IMR-90 (cell line): Measurements from ENCODE around the gene MAGI2. TPM values are rescaled to one million over a fixed set of nuclear protein-coding genes. Genes with fewer than 3 reads are reported as not detected.

Experiments
- ATAC-seq: fragments of 200-7000 bp; cut with Tn5 transposase; 2 replicates; pipeline ENCODE4 v1.9.1; 2020; ENCODE audit warnings: low read depth, mild to moderate bottlenecking, moderate library complexity
- Bru-seq: library from RNA; stranded (reverse); fragments of 400-500 nt; gene quantifications from one replicate; lab custom pipeline; 2021; lab: Mats Ljungman, UMichigan
- BruChase-seq, 2 experiments: library from RNA; stranded (reverse); fragments of 400-500 nt; gene quantifications; one replicate each; lab custom pipeline; 2021; lab: Mats Ljungman, UMichigan
- BruUV-seq: library from RNA; stranded (reverse); fragments of 400-500 nt; replicated peaks from 2 replicates; lab custom pipeline; 2021; lab: Mats Ljungman, UMichigan
- CTCF ChIA-PET: fragments of 300-600 bp; formaldehyde crosslinking; extraction: SDS; loops from one replicate; lab custom pipeline; 2021; ENCODE audit warnings: antibody characterized with exemption; lab: Yijun Ruan, JAX
- POLR2A ChIA-PET: fragments of 300-600 bp; sonication (Branson Sonifier 250); formaldehyde crosslinking; loops from one replicate; lab custom pipeline; 2022; ENCODE audit warnings: antibody characterized with exemption; ENCODE audit not compliant: unreplicated experiment; lab: Charles Lee
- DNase-seq: peaks from one replicate; pipeline ENCODE4 v3.0.0; 2013
- H2AFZ ChIP-seq: replicated peaks from 2 replicates; pipeline ENCODE3; 2013; ENCODE audit warnings: low read length, mild to moderate bottlenecking; ENCODE audit not compliant: poor library complexity
- H2AK5ac ChIP-seq: 2 replicates; pipeline ENCODE4 v1.6.1; 2013; ENCODE audit warnings: low read depth, low read length, inconsistent platforms
- H2AK9ac ChIP-seq: replicated peaks from 2 replicates; pipeline ENCODE3; 2013; ENCODE audit warnings: mild to moderate bottlenecking, low read depth, low read length, moderate library complexity; ENCODE audit not compliant: poor library complexity
- H2BK120ac ChIP-seq: 2 replicates; pipeline ENCODE4 v1.6.1; 2013; ENCODE audit warnings: low read depth, low read length, inconsistent platforms
- H2BK15ac ChIP-seq: 3 replicates; pipeline ENCODE4 v1.6.1; 2013; ENCODE audit warnings: low read depth, low read length, inconsistent platforms
- H2BK20ac ChIP-seq: 2 replicates; pipeline ENCODE4 v1.6.1; 2013; ENCODE audit warnings: low read depth, mild to moderate bottlenecking, inconsistent platforms, low read length, moderate library complexity
- H2BK5ac ChIP-seq: 2 replicates; pipeline ENCODE4 v1.6.1; 2013; ENCODE audit warnings: mild to moderate bottlenecking, low read depth, low read length, inconsistent platforms; ENCODE audit not compliant: poor library complexity, severe bottlenecking
- H3K14ac ChIP-seq: replicated peaks from 2 replicates; pipeline ENCODE4 v1.6.1; 2013; ENCODE audit warnings: low read depth, low read length, inconsistent platforms
- H3K18ac ChIP-seq: 2 replicates; pipeline ENCODE4 v1.6.1; 2013; ENCODE audit warnings: low read depth, low read length, control low read depth
- H3K23ac ChIP-seq: 2 replicates; pipeline ENCODE4 v1.6.1; 2013; ENCODE audit warnings: low read depth, low read length, inconsistent platforms
- H3K27ac ChIP-seq: 2 replicates; pipeline ENCODE4 v1.5.1; 2013; ENCODE audit warnings: mild to moderate bottlenecking, control low read depth, low read length; ENCODE audit not compliant: insufficient read depth
- H3K27me3 ChIP-seq: 2 replicates; pipeline ENCODE4 v1.6.1; 2013; ENCODE audit warnings: low read length; ENCODE audit not compliant: control insufficient read depth, insufficient read depth
- H3K36me3 ChIP-seq: 2 replicates; pipeline ENCODE4 v1.6.1; 2013; ENCODE audit warnings: low read length, mixed read lengths; ENCODE audit not compliant: control insufficient read depth, insufficient read depth
- H3K4ac ChIP-seq: 2 replicates; pipeline ENCODE4 v1.6.1; 2013; ENCODE audit warnings: low read depth, low read length, inconsistent platforms
- H3K4me1 ChIP-seq: 2 replicates; pipeline ENCODE4 v1.6.1; 2013; ENCODE audit warnings: low read length, mixed read lengths; ENCODE audit not compliant: control insufficient read depth, insufficient read depth
- H3K4me2 ChIP-seq: 2 replicates; pipeline ENCODE4 v1.6.1; 2013; ENCODE audit warnings: low read depth, mild to moderate bottlenecking, control low read depth, low read length, moderate library complexity
- H3K4me3 ChIP-seq: 2 replicates; pipeline ENCODE4 v1.5.1; 2013; ENCODE audit warnings: low read depth, mild to moderate bottlenecking, control low read depth, low read length, moderate library complexity; ENCODE audit not compliant: insufficient read depth
- H3K56ac ChIP-seq: 2 replicates; pipeline ENCODE4 v1.6.1; 2013; ENCODE audit warnings: low read length, inconsistent platforms; ENCODE audit not compliant: insufficient read depth; ENCODE audit errors: extremely low read depth
- H3K79me1 ChIP-seq, 2 experiments: 2 replicates each; pipeline ENCODE4 v1.6.1; 2013; ENCODE audit warnings: low read length in 2 of 2, inconsistent platforms in 1 of 2, low read depth in 1 of 2
- H3K9ac ChIP-seq: 2 replicates; pipeline ENCODE4 v1.6.1; 2013; ENCODE audit warnings: low read depth, low read length, control low read depth
- H3K9me1 ChIP-seq: 2 replicates; pipeline ENCODE4 v1.6.1; 2013; ENCODE audit warnings: low read length, inconsistent platforms; ENCODE audit not compliant: insufficient read depth
- H3K9me3 ChIP-seq: 2 replicates; pipeline ENCODE4 v1.6.1; 2013; ENCODE audit warnings: low read length; ENCODE audit not compliant: control insufficient read depth, insufficient read depth
- H4K20me1 ChIP-seq: 2 replicates; pipeline ENCODE4 v1.6.1; 2013; ENCODE audit warnings: low read length, inconsistent platforms; ENCODE audit not compliant: insufficient read depth
- H4K5ac ChIP-seq: 2 replicates; pipeline ENCODE4 v1.6.1; 2013; ENCODE audit warnings: mild to moderate bottlenecking, low read depth, low read length, control low read depth
- H4K8ac ChIP-seq, 2 experiments: 2 replicates each; pipeline ENCODE4 v1.6.1; 2013; ENCODE audit warnings: low read depth in 2 of 2, low read length in 2 of 2, control low read depth in 1 of 2, inconsistent platforms in 1 of 2
- H4K91ac ChIP-seq: 2 replicates; pipeline ENCODE4 v1.6.1; 2013; ENCODE audit warnings: low read depth, low read length, inconsistent platforms; ENCODE audit not compliant: insufficient read depth
- BHLHE40 ChIP-seq: fragments of 150-350 bp; IDR thresholded peaks from 2 replicates; pipeline ENCODE4 v1.6.1; 2016; ENCODE audit warnings: mild to moderate bottlenecking, low read depth, low read length
- MAZ ChIP-seq: IDR thresholded peaks from 2 replicates; pipeline ENCODE4 v1.6.1; 2012; ENCODE audit warnings: low read depth, mild to moderate bottlenecking, low read length, improper control_type of control experiment, moderate library complexity, borderline replicate concordance
- POLR2A ChIP-seq: IDR thresholded peaks from 2 replicates; pipeline ENCODE4 v1.6.1; 2012; ENCODE audit warnings: mild to moderate bottlenecking, low read depth, low read length
- SMC3 ChIP-seq: fragments of 150-350 bp; IDR thresholded peaks from 2 replicates; pipeline ENCODE4 v1.6.1; 2016; ENCODE audit warnings: low read depth, mild to moderate bottlenecking, antibody characterized with exemption, low read length, moderate library complexity
- WGBS, 2 experiments: methylation state at CpG; one replicate each; pipeline versions ENCODE4 v1.1.5 to v1.1.7; 2013; ENCODE audit warnings: missing lambda C conversion rate in 2 of 2; ENCODE audit not compliant: insufficient read length in 1 of 2; ENCODE audit errors: extremely low coverage in 2 of 2; 5-methylcytosine and 5-hydroxymethylcytosine counted together
- dilution Hi-C: fragments of 300-500 bp; cut with HindIII; formaldehyde crosslinking; loops from one replicate; pipeline ENCODE4 v1.14.3; 2018; ENCODE audit warnings: low sequenced_read_pairs; ENCODE audit not compliant: unreplicated experiment
- in situ Hi-C: fragments of 300-500 bp; cut with MboI; formaldehyde crosslinking; loops from 3 replicates; pipeline ENCODE4 v1.14.3; 2019; ENCODE audit warnings: low sequenced_read_pairs, inconsistent platforms, mixed read lengths
- intact Hi-C: fragments of 100-400 bp; cut with micrococcal nuclease; formaldehyde crosslinking; loops from 2 replicates; pipeline ENCODE4 v1.10.0; 2022
- long read RNA-seq: library from polyadenylated mRNA; unstranded; transcript quantifications from one replicate; pipeline ENCODE4 v2.0.0, GENCODE V29; 2021; ENCODE audit not compliant: unreplicated experiment
- polyA plus RNA-seq, 3 experiments: library from polyadenylated mRNA; depleted of rRNA; stranded (reverse); fragments of >200 nt; gene quantifications; 2 replicates each; pipeline ENCODE4 v1.2.3, GENCODE V29; 2012; ENCODE audit warnings: low replicate concordance in 1 of 3
- total RNA-seq: library from RNA; depleted of rRNA; stranded (reverse); fragments of >200 nt; gene quantifications from 2 replicates; pipeline ENCODE4 v1.2.3, GENCODE V29; 2012; rRNA removed
- TF ChIP-seq, protein P1 (sequence below): conservative IDR thresholded peaks from 2 replicates; pipeline ENCODE4 v1.5.1; 2012; ENCODE audit warnings: mild to moderate bottlenecking, low read depth, low read length, improper control_type of control experiment

Gene MAGI2
- total RNA-seq: 17.9 and 27.2 TPM in 2 replicates
- polyA plus RNA-seq (2012; rRNA removed): 2.3 and 2.5 TPM in 2 replicates
- 0.88 and 1.2 TPM in 2 replicates for polyA plus RNA-seq (2012; cell fraction: cytosol; rRNA removed)
- 1.3 and 5.5 TPM in 2 replicates for polyA plus RNA-seq (2012; cell fraction: nucleus; rRNA removed; ENCODE audit: low replicate concordance)
- Bru-seq, nascent RNA: percentile 74 among the genes with signal in this experiment
- percentile 71 among the genes with signal in this experiment for BruChase-seq, experiment 1, labeled RNA remaining after a 6-hour chase
- percentile 91 among the genes with signal in this experiment for BruChase-seq, experiment 2, labeled RNA remaining after a 2-hour chase
- long read RNA-seq, full-length matches to known transcripts: 1 of 13 reads
- long read RNA-seq, partial matches to known transcripts: 2 of 13 reads
- long read RNA-seq, other reads (novel, unspliced or antisense): 10 of 13 reads

DNA sequence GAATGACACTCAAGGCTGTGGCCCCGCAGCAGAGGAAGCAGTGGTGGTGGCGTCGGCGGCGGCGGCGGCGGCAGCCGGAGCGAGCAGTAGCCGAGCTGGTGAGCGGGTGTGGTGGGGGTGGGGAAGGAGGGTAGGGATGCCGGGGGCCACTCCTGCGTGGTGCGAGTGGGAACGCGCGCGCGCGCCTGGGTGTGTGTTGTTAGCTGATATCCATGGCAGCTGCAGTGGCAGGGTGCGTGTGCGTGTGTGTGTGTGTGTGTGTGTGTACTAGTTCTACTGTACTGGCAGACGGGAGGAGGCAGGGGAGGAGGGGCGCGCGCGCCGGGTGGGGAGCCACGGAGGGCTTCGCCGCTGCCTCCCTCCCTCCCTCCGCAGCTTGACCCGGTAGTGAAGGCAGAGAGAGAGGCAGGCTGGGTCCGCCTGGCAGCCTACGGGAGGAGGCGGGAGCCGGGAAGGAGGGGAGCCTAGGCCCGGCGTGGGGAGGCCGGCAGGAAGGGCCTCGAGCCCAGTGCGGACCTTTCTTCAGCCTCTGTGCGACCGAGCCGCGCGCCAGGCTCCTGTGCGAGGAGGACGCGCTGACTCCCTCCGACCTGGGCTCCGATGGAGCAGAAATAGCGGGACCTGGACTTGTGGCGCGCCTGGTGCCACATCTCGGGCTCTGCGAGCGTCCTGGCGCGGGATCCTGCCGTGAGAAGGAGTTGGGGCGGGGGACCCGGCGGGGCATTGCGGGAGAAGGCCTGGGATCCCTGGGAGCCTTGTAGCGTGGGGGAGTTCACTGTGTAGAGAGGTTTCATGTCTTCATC, at the start of gene MAGI2:
Gene MAGI2, minus strand, starts transcription at position 110 of the 803 bp plus-strand sequence. CDS start 347 bp downstream, outside the sequence.
- ATAC-seq (peak; percentile 76), DNase-seq (peak; percentile 84)
- Histone ChIP-seq H4K5ac (peak within 1 kb of the TSS; percentile 98), H3K36me3 (peaks cover 8% of the 10 kb centered on the region), H4K20me1 (peaks cover 4% of the 10 kb centered on the region; the same call in 1 of the 2 replicates), H3K9ac (peak within 1 kb of the TSS; percentile 99), H3K56ac (peak within 1 kb of the TSS; percentile 94), H3K4me3 (peak within 1 kb of the TSS; percentile 54), H3K18ac (peak within 1 kb of the TSS; percentile 98), H4K91ac (peak within 1 kb of the TSS; percentile 93), H4K8ac (peak within 1 kb of the TSS; percentile 71 to 96), H3K9me1 (peaks cover 12% of the 10 kb centered on the region), H2BK15ac (peak within 1 kb of the TSS; percentile 94; the same call in 2 of the 3 replicates), H3K79me1 (peaks cover 22 to 75% of the 10 kb centered on the region in 2 experiments), H2AK9ac (peak within 1 kb of the TSS; percentile 96), H3K23ac (peak within 1 kb of the TSS; percentile 99), H2BK20ac (peak within 1 kb of the TSS; percentile 57), H3K4me2 (peak within 1 kb of the TSS; percentile 96), H2AFZ (peak within 1 kb of the TSS; percentile 88), H3K27me3 (no peaks in the 10 kb centered on the region), H3K4me1 (peaks cover 11% of the 10 kb centered on the region), H3K4ac (peak within 1 kb of the TSS; percentile 99), H3K14ac (peak within 1 kb of the TSS; percentile 99), H2BK120ac (peak within 1 kb of the TSS; percentile 93), H2BK5ac (peak within 1 kb of the TSS; percentile 97), H3K27ac (peak within 1 kb of the TSS; percentile 96), H3K9me3 (no peaks in the 10 kb centered on the region), H2AK5ac (peak within 1 kb of the TSS; percentile 92)
- intact Hi-C loops (loop anchor here (2.0 to 5.0 kb wide), 6 partner anchors 156 to 593 kb away; no protein-coding TSS in a partner anchor), in situ Hi-C loops (loop anchor here (25.0 kb wide), 1 partner anchor 584 kb away; no protein-coding TSS in a partner anchor), dilution Hi-C loops (no loop called here)
- POLR2A ChIA-PET: no interaction called here
- TF ChIP-seq SMC3: no peak
- TF ChIP-seq BHLHE40: peak; percentile 11; the same call in 1 of the 2 replicates
- TF ChIP-seq, protein P1, sequence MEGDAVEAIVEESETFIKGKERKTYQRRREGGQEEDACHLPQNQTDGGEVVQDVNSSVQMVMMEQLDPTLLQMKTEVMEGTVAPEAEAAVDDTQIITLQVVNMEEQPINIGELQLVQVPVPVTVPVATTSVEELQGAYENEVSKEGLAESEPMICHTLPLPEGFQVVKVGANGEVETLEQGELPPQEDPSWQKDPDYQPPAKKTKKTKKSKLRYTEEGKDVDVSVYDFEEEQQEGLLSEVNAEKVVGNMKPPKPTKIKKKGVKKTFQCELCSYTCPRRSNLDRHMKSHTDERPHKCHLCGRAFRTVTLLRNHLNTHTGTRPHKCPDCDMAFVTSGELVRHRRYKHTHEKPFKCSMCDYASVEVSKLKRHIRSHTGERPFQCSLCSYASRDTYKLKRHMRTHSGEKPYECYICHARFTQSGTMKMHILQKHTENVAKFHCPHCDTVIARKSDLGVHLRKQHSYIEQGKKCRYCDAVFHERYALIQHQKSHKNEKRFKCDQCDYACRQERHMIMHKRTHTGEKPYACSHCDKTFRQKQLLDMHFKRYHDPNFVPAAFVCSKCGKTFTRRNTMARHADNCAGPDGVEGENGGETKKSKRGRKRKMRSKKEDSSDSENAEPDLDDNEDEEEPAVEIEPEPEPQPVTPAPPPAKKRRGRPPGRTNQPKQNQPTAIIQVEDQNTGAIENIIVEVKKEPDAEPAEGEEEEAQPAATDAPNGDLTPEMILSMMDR: no peak
- TF ChIP-seq MAZ: peak; percentile 90
- TF ChIP-seq POLR2A: peak; percentile 17; the same call in 1 of the 2 replicates
- CTCF ChIA-PET: no interaction called here
- WGBS, 2 experiments: 0% methylated on average over 7 of the region's 67 CpGs; no CpG with 5 or more reads in 1 of the 2 experiments
- BruUV-seq: no TSS peak
